GM18951 (cell line): ENCODE results near the gene WNT8B.

Experiments used
- POLR2A ChIP-seq: IDR thresholded peaks from 4 replicates; pipeline ENCODE4 v1.6.1; 2011; ENCODE audit warnings: mild to moderate bottlenecking; ENCODE audit not compliant: insufficient read length, insufficient read depth; ENCODE audit errors: extremely low read depth
- in situ Hi-C: fragments of 300-500 bp; cut with MboI; formaldehyde crosslinking; loops from one replicate; pipeline ENCODE4 v1.12.0; 2022; ENCODE audit warnings: low sequenced_read_pairs, mixed read lengths, inconsistent platforms; ENCODE audit not compliant: unreplicated experiment

WNT8B gene

GRCh38 chr10:100462709-100463108, at the start of gene WNT8B:
WNT8B (plus strand) TSS chr10:100463009; CDS start chr10:100463169, 160 bp downstream.
- no peak for TF ChIP-seq POLR2A
- in situ Hi-C loops, result no loop called here

- in situ Hi-C loops, result no loop called here
- TF ChIP-seq POLR2A, result no peak
These were observed 49.6 kb upstream of the WNT8B start for GRCh38 chr10:100413173-100413572.

- no peak for TF ChIP-seq POLR2A
- in situ Hi-C loops, result no loop called here
These were observed 42.8 kb upstream of the WNT8B start for GRCh38 chr10:100419911-100420449.

DNA sequence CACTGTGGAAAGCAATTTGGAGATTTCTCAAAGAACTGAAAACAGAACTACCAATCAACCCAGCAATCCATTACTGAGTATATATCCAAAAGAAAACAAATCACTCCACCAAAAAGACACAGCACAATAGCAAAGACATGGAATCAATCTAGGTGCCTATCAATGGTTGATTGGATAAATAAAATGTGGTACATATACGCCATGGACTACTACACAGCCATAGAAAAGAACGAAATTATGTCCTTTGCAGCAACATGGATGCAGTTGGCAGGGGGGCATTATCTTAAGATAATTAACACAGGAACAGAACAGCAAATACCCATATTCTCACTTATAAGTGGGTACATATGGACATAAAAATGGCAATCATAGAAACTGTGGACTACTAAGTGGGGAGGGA, 35.4 kb upstream of the WNT8B start:
- in situ Hi-C loops, result no loop called here
- TF ChIP-seq POLR2A, result no peak

- in situ Hi-C loops, result loop anchor here (5.0 kb wide), 1 partner anchor 91 kb away; no protein-coding TSS in a partner anchor
- TF ChIP-seq POLR2A, result no peak
These were observed 29.3 kb upstream of the WNT8B start for GRCh38 chr10:100433253-100434240.

DNA sequence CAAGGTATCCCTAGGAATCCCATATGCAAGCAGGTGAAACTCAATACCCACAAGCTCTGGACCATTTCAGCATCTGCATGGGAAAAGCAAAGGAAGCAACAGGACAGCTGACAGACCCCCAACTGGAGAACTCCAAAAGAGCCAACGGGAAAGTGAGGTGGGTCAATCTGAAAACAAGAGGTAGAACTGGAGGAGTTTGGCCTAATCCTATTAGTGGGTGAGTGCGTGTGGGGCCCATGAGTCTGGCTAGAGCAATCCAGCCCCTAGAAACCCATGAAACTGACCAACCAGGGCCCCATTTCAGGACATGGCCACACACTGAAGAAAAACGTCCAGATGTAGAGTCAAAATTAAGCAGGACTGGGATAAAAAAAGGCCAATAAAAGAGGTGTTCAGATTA, 26.6 kb upstream of the WNT8B start:
- no peak for TF ChIP-seq POLR2A
- in situ Hi-C loops, result no loop called here

DNA sequence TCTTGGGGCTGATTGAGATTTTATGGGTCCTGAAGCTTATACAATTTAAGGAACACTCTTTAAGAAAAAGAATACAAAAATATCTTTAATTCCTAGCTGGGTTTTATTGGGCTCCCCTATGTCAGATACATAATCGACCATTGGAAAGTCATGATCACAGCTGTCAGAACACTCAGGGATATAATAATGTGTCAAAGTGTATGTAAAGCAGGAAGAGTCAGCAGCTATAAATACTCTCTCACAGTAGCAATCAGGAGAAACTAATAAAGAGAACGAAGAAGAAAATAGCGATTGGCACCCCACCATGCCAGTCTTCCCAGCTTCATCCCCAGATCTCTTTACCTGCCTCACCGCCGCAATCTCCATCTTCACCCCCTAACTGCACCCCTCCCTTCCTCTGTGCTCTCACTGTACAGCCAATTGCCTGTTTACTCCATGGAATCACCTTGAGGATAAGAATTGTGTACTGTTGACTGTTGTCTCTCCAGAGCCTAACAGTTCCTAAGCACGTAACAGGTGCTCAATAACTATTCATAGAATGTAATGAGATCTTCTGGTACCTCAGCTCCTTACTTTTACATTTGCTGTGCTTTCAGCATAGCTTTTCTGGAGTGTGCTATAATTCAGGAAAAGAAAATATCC, 24.0 kb upstream of the WNT8B start:
- no peak for TF ChIP-seq POLR2A
- in situ Hi-C loops, result no loop called here

GRCh38 chr10:100442548-100442947, 20.3 kb upstream of the WNT8B start:
- no peak for TF ChIP-seq POLR2A
- in situ Hi-C loops, result loop anchor here (10.0 kb wide), 1 partner anchor 72 kb away; the partner anchor contains the start of gene SEC31B

GRCh38 chr10:100446130-100446761, 16.6 kb upstream of the WNT8B start:
- no peak for TF ChIP-seq POLR2A
- in situ Hi-C loops, result loop anchor here (10.0 kb wide), 1 partner anchor 69 kb away; the partner anchor contains the start of gene SEC31B

- no peak for TF ChIP-seq POLR2A
- in situ Hi-C loops, result loop anchor here (10.0 kb wide), 1 partner anchor 67 kb away; the partner anchor contains the start of gene SEC31B
These were observed 15.1 kb upstream of the WNT8B start for GRCh38 chr10:100447663-100448062.

DNA sequence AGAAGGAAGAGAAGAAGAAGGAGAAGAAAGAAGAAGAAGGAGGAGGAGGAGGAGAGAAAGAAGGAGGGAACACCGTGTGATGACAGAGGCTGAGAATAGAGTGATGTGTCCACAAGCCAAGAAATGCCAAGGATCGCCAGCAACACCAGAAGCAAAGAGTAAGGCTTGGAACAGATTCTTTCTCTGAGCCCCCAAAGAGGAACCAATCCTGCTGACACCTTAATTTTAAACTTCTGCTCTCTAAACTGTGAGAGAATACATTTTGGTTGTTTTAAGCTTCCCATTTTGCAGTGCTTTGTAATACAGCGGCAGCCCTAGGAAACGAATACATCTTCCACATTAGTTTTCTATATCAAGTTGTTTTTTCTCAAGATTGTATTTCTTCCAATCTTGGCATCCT, 13.9 kb upstream of the WNT8B start:
- TF ChIP-seq POLR2A, result no peak
- in situ Hi-C loops, result loop anchor here (10.0 kb wide), 1 partner anchor 66 kb away; the partner anchor contains the start of gene SEC31B

DNA sequence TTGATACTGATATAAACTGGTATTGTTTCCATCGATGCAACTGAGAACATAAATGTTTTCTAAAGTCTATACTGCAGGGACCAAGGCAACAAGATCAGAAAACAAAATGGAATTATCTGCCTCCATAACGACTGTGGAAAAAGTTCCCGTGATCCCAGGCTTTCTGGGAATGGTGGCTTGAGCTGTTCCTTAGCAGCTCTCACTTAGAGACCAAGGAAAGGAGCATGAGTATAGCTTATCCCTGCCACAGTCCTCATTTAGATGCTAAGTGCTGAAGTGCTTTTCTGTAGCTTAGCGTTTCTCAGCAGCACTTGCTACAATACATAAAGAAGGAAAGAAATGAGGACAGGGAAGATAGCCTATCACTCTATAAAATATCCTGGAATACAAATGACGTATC, 5.5 kb downstream of the WNT8B start:
- in situ Hi-C loops, result no loop called here
- TF ChIP-seq POLR2A, result no peak

GRCh38 chr10:100468978-100469377, 6.2 kb downstream of the WNT8B start:
- in situ Hi-C loops, result no loop called here
- TF ChIP-seq POLR2A, result no peak
